Lung (tissue), 12 donors: Measurements from ENCODE around the gene ECE1. TPM values are rescaled to one million over a fixed set of nuclear protein-coding genes. Genes with fewer than 3 reads are reported as not detected.
"Not testable (repeated sequence)": the region's sequence is repeated elsewhere in the genome, so short reads cannot be mapped to it uniquely, and the experiment has no call there.

Experiments used
- ATAC-seq: fragments of 200-7000 bp; cut with Tn5 transposase; one replicate; pipeline ENCODE4 v1.9.1; 2020; ENCODE audit warnings: moderate number of reproducible peaks; ENCODE audit not compliant: insufficient read depth, low FRiP score
- DNase-seq, 3 donors: peaks; one replicate each; pipeline ENCODE4 v3.0.0-alpha.2; 2013 to 2017
- H3K27ac ChIP-seq, 2 donors: one replicate each; pipeline ENCODE4 v1.5.1; 2013; ENCODE audit warnings: mild to moderate bottlenecking in 2 of 2, moderate library complexity in 2 of 2, control low read depth in 1 of 2, inconsistent platforms in 1 of 2, low read depth in 1 of 2, low read length in 1 of 2
- H3K27me3 ChIP-seq, 3 donors: one replicate each; pipeline ENCODE4 v1.5.1; 2013; ENCODE audit warnings: low read length in 2 of 3; ENCODE audit not compliant: control insufficient read depth in 3 of 3, insufficient read depth in 3 of 3
- H3K36me3 ChIP-seq, 4 donors: one replicate each; pipeline ENCODE4 v1.5.1; 2013; ENCODE audit warnings: low read length in 4 of 4, mild to moderate bottlenecking in 1 of 4, moderate library complexity in 1 of 4; ENCODE audit not compliant: control insufficient read depth in 4 of 4, insufficient read depth in 4 of 4
- H3K4me1 ChIP-seq, 5 donors: one replicate each; pipeline ENCODE4 v1.5.1; 2013; ENCODE audit warnings: low read length in 5 of 5, mild to moderate bottlenecking in 2 of 5, moderate library complexity in 1 of 5; ENCODE audit not compliant: control insufficient read depth in 5 of 5, insufficient read depth in 5 of 5
- H3K4me3 ChIP-seq: one replicate; pipeline ENCODE4 v1.5.1; 2013; ENCODE audit warnings: mild to moderate bottlenecking, control low read depth, moderate library complexity
- H3K9ac ChIP-seq, 2 donors: one replicate each; pipeline ENCODE4 v1.5.1; 2013; ENCODE audit warnings: low read length in 2 of 2, control low read depth in 1 of 2; ENCODE audit not compliant: insufficient read depth in 1 of 2
- H3K9me3 ChIP-seq, 4 donors: one replicate each; pipeline ENCODE4 v1.5.1; 2013; ENCODE audit warnings: low read length in 3 of 4, mild to moderate bottlenecking in 1 of 4, moderate library complexity in 1 of 4; ENCODE audit not compliant: control insufficient read depth in 4 of 4, insufficient read depth in 3 of 4
- WGBS, 2 donors: extraction: QIAGEN DNeasy Blood & Tissue Kit; methylation state at CpG; one replicate each; pipeline ENCODE4 v1.1.7; 2013; 5-methylcytosine and 5-hydroxymethylcytosine counted together
- polyA plus RNA-seq, 2 donors: library from polyadenylated mRNA; stranded (reverse); fragments of 200-250 nt; gene quantifications; one replicate each; pipeline ENCODE4 v1.2.1, GENCODE V29; 2013
- total RNA-seq, 2 donors: library from RNA; depleted of rRNA in 1 of 2; stranded (reverse); fragments of >200 nt in 1 of 2; gene quantifications; one replicate each; pipeline ENCODE4 v1.2.1, GENCODE V29; 2014 to 2021
- TF ChIP-seq, protein P1 (sequence below): IDR thresholded peaks from 2 replicates; pipeline ENCODE4 v1.5.1; 2012; ENCODE audit warnings: mild to moderate bottlenecking; ENCODE audit errors: control extremely low read depth, extremely low read depth
- donor health status: control.
- donor health status: control.
- donor health status: Bipolar disorder and iron deficiency.
- donor health status: healthy.
- donor health status: DM: yes; HTN: yes; CAD: no.

Gene ECE1
- total and polyA plus RNA-seq, 4 donors, result 55.7 to 129 (median 105) TPM

DNA sequence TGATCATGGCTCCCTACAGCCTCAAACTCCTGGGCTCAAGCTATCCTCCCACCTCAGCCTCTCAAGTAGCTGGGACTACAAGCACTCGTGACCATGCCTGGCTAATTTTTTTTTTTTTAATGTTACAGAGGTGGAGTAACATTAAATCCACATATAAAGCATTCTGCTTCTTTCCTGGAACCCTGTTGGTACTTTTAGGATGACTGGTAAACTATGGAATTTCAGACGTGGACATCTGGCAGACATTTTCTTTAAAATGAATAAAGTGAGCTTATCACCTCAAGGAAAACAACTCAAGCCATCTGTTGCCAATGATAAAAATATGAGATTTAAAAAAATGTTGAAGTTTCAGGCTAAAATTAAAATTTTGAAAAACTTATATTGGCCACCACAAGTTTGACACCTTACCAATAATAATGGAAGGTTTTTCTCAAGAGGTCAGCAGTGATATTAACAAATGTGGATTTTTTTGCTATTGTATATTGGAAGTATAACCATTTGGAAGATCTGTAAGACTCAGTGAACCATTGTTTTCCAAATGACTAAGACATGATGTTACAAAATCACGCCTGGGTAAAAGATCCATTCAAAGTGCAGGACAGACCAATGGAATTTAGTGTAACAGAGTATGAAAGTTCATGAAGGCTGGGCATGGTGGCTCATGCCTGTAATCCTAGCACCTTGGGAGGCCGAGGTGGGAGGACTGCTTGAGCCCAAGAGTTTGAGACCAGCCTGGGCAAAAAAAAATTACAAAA, 60.8 kb downstream of the ECE1 start:
- no peak overlapping the region for H3K4me3 ChIP-seq
- H3K27ac ChIP-seq, result no peak overlapping the region
- no peak overlapping the region for H3K9ac ChIP-seq
- DNase-seq (no peak), ATAC-seq (no peak)
- H3K36me3 ChIP-seq, result peaks cover 6 to 36% (median 13%) of the 10 kb centered on the region in 4 donors
- 87 to 95% methylated on average over 4 of the region's 4 CpGs for WGBS, 2 donors
- no peaks in the 10 kb centered on the region for H3K27me3 ChIP-seq
- no peaks in the 10 kb centered on the region for H3K9me3 ChIP-seq
- TF ChIP-seq, protein P1, sequence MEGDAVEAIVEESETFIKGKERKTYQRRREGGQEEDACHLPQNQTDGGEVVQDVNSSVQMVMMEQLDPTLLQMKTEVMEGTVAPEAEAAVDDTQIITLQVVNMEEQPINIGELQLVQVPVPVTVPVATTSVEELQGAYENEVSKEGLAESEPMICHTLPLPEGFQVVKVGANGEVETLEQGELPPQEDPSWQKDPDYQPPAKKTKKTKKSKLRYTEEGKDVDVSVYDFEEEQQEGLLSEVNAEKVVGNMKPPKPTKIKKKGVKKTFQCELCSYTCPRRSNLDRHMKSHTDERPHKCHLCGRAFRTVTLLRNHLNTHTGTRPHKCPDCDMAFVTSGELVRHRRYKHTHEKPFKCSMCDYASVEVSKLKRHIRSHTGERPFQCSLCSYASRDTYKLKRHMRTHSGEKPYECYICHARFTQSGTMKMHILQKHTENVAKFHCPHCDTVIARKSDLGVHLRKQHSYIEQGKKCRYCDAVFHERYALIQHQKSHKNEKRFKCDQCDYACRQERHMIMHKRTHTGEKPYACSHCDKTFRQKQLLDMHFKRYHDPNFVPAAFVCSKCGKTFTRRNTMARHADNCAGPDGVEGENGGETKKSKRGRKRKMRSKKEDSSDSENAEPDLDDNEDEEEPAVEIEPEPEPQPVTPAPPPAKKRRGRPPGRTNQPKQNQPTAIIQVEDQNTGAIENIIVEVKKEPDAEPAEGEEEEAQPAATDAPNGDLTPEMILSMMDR, result no peak
- no peaks in the 10 kb centered on the region for H3K4me1 ChIP-seq

DNA sequence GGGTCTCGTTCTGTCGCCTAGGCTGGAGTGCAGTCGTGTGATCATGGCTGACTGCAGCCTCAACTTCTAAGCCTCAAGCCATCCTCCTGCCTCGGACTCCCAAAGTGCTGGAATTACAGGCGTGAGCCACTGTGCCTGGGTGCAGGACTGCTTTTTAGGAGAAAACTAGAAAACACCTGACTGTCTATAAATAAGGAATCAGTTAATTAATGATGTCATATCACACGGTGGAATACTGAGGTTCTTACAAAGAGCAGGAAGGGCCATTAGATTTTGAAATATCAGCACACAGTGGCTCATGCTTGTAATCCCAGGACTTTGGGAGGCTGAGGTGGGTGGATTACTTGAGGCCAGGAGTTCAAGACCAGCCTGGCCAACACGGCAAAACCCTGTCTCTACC, 62.0 kb downstream of the ECE1 start:
- ATAC-seq, H3K27ac ChIP-seq, H3K4me1 ChIP-seq, DNase-seq, H3K9me3 ChIP-seq, H3K27me3 ChIP-seq, H3K4me3 ChIP-seq, H3K9ac ChIP-seq: not testable (repeated sequence)
- WGBS, 2 donors, result 91 to 92% methylated on average over 7 of the region's 7 CpGs
- H3K36me3 ChIP-seq, result peaks cover 7 to 38% (median 13%) of the 10 kb centered on the region in 4 donors

DNA sequence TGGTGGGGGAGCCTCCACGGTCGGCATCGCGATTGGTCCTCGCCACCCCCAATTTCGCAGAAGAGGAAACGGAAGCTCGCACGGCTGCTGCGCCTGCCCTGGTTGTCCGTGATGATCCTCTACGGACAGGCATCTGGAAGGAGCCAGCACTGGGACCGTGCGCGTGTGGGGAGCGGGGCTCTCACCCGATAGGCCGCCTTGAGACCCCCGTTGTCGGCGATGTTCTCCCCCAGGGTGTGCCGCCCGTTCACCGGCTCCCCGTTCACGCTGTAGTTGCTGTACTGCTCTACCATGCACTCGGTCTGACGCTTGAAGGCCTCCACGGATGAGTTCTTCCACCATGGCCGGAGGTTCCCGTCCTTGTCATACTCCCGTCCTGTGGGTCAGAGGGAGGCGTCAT, 65.2 kb downstream of the ECE1 start:
- Histone ChIP-seq H3K9ac (no peak overlapping the region), H3K27ac (no peak overlapping the region), H3K27me3 (no peaks in the 10 kb centered on the region), H3K9me3 (no peaks in the 10 kb centered on the region), H3K36me3 (peaks cover 7 to 46% (median 17%) of the 10 kb centered on the region in 4 donors), H3K4me1 (no peaks in the 10 kb centered on the region), H3K4me3 (no peak overlapping the region)
- WGBS, 2 donors, result 96 to 97% methylated on average over 33 of the region's 33 CpGs
- TF ChIP-seq, protein P1, result no peak
- ATAC-seq (no peak), DNase-seq (no peak)

DNA sequence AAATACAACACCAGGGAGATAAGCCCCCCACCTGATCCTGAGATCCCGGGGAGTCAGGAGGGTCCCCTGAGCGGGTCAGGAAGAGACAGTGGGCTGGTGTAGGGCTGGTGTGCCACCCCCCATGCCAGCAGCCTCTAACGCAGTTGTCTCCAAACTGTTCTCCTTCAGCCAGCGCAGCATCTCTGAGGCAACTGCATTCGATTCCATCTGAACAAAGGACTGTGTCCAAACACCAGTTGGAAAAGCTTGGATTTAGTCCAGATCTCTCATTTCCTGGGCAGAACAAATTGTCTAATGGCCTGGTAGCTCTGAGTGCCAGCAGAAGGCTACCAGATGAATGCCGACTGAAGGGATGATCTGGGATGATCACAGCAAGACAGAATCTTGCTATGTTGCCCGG, 69.4 kb downstream of the ECE1 start:
- Histone ChIP-seq H3K27ac (no peak overlapping the region), H3K4me1 (no peaks in the 10 kb centered on the region), H3K4me3 (no peak overlapping the region), H3K9ac (no peak overlapping the region), H3K36me3 (peaks cover 8 to 45% (median 12%) of the 10 kb centered on the region in 4 donors), H3K9me3 (no peaks in the 10 kb centered on the region), H3K27me3 (no peaks in the 10 kb centered on the region)
- TF ChIP-seq, protein P1, result no peak
- 74 to 77% methylated on average over 7 of the region's 7 CpGs for WGBS, 2 donors
- DNase-seq (peak in 2 of 3 donors; percentile 25 to 45), ATAC-seq (no peak)
